HG03521 (cell line): Measurements from ENCODE around the gene MUC3A.
"Not testable (repeated sequence)": the region's sequence is repeated elsewhere in the genome, so short reads cannot be mapped to it uniquely, and the experiment has no call there.

Experiments used
- ATAC-seq: cut with Tn5 transposase; IDR thresholded peaks from one replicate; pipeline ENCODE4 v1.9.1; 2021; ENCODE audit warnings: mild to moderate bottlenecking, moderate library complexity; ENCODE audit not compliant: unreplicated experiment

The MUC3A gene, protein sequence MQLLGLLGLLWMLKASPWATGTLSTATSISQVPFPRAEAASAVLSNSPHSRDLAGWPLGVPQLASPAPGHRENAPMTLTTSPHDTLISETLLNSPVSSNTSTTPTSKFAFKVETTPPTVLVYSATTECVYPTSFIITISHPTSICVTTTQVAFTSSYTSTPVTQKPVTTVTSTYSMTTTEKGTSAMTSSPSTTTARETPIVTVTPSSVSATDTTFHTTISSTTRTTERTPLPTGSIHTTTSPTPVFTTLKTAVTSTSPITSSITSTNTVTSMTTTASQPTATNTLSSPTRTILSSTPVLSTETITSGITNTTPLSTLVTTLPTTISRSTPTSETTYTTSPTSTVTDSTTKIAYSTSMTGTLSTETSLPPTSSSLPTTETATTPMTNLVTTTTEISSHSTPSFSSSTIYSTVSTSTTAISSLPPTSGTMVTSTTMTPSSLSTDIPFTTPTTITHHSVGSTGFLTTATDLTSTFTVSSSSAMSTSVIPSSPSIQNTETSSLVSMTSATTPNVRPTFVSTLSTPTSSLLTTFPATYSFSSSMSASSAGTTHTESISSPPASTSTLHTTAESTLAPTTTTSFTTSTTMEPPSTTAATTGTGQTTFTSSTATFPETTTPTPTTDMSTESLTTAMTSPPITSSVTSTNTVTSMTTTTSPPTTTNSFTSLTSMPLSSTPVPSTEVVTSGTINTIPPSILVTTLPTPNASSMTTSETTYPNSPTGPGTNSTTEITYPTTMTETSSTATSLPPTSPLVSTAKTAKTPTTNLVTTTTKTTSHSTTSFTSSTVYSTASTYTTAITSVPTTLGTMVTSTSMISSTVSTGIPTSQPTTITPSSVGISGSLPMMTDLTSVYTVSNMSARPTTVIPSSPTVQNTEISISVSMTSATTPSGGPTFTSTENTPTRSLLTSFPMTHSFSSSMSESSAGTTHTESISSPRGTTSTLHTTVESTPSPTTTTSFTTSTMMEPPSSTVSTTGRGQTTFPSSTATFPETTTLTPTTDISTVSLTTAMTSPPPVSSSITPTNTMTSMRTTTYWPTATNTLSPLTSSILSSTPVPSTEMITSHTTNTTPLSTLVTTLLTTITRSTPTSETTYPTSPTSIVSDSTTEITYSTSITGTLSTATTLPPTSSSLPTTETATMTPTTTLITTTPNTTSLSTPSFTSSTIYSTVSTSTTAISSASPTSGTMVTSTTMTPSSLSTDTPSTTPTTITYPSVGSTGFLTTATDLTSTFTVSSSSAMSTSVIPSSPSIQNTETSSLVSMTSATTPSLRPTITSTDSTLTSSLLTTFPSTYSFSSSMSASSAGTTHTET (N-terminal part only)

DNA sequence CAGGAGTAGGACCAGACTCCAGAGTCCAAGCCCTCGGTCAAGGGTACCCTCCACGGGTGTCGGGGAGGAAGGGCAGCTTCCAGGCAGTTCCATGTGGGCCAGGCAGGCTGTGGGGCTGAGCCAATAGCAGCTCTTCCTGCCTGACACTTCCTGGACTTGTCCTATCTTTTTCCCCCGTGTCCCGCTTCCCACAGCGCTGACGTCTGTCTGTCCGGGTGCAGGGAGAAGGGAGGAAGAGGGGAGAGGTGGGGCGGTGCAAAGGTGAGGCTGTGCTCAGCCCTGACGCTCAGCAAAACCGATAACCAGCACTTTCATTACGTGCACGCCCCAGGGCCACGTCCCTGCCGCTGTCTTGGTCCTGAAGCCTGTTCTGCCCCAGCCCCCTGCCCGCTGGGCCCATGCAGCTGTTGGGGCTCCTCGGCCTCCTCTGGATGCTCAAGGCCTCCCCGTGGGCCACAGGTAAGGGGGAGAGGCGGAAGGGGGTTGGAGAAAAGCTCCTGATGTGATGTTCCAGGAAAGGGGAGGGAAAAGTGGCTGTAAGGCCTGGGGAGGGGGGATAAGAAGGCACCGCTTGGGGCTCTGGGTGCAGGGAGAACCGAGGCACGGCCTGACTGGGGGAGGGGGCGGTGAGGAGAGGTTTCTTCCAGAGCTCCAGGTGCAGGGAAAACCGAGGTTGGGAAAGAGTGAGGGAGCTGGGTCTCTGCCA lies at the start of gene MUC3A:
Gene MUC3A (plus strand): TSS at position 308 of the 706 bp plus-strand sequence. CDS start 91 bp downstream, at position 399.
- ATAC-seq, result no peak

DNA sequence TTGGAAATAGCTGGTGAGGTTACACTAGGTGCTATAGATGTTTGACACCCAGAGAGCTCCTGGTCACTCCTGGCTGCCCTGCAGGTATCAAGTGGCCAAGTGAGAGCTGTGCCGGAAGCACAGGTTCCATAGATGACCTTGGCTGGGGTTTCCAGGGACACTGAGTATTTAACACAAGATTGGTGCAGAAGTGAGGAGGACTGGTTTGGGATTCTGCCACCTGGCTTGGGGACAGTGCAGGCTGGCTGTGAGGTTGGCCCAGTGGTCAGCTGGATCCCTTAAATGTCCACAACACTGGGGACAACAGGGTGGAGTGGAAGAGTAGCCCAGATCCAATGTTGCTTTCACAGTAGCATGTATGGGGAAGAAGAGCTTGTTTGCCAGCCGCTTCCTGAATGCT lies 48.4 kb upstream of the MUC3A start:
- no peak for ATAC-seq

DNA sequence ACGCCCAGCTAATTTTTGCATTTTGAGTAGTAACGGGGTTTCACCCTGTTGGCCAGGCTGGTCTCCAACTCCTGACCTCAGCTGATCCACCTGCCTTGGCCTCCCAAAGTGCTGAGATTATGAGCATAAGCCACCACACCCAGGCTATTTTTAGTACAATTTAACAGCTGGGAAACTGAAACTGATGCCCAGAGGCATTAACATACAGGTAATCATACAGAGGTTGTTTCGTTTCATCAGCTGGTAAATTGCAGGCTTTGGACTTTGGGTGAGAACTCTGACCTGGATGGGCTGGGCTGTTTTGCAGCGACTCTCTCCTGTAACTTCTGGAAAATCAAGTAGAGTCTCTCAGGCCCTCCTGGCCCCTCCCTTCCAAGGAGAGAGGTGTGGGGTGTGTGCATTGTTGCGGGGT lies 47.4 kb upstream of the MUC3A start:
- no peak for ATAC-seq

DNA sequence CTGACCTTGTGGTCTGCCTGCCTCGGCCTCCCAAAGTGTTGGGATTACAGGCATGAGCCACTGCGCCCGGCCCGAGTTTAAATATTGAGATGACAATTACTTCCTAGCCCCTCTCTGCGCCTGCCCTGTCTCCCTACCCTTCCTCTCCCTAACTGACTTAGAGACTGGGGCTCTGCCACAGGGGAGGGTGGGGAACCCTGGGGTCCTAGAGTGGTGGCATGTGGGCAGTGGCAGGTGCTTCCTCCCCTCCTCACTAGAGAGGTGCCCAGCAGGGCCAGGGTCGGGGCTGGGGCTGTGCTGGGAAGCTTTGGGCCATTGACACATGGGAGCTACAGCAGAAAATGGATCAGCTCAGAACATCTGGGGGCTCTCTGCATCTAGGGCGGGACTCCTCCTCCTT lies 46.7 kb upstream of the MUC3A start:
- ATAC-seq, result no peak

DNA sequence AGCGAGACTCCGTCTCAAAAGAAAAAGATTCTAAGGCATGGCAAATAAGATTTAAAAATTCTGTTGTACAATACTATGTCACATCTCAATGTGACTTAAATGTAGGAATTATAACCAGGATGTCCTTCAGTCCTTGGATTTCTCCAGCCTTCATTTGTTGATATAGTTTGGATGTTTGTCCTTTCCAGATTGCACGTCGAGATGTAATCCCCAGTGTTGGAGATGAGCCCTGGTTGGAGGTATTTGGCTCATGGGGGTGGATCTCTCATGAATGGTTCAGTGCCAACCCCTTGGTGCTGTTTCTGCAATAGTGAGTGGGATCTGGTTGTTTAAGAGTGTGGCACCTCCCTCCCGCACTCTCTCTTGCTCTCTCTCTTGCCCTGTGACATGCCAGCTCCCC lies 40.8 kb upstream of the MUC3A start:
- no peak for ATAC-seq

DNA sequence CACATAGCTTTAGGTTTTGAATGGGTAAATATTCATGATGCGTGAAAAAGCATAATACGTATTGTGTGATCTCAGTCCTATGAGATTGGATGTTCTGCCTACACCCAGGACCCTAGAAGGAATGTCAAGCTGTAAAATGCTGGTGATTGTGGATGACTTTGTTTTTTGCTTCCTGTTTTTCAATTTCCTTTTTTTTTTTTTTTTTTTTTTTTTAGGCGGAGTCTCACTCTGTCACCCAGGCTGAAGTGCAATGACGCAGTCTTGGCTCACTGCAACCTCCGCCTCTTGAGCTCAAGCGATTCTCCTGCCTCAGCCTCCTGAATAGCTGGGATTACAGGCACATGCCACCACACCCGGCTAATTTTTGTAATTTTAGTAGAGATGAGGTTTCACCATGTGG lies 38.9 kb upstream of the MUC3A start:
- not testable (repeated sequence) for ATAC-seq

DNA sequence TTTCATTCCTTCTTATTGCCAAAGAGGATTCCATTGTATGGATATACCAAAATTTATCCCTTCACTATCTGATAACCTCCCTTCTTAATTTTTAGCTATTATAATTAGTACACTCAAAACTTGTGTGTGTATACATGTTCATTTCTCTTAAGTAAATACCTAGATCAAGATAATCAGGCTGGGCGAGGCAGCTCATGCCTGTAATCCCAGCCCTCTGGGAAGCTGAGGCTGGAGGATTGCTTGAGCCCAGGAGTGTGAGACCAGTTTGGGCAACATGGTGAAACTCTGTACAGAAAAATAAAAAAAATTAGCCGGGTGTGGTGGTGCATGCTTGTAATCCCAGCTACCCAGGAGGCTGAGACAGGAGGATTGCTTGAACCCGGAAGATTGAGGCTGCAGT lies 37.9 kb upstream of the MUC3A start:
- ATAC-seq, result no peak

DNA sequence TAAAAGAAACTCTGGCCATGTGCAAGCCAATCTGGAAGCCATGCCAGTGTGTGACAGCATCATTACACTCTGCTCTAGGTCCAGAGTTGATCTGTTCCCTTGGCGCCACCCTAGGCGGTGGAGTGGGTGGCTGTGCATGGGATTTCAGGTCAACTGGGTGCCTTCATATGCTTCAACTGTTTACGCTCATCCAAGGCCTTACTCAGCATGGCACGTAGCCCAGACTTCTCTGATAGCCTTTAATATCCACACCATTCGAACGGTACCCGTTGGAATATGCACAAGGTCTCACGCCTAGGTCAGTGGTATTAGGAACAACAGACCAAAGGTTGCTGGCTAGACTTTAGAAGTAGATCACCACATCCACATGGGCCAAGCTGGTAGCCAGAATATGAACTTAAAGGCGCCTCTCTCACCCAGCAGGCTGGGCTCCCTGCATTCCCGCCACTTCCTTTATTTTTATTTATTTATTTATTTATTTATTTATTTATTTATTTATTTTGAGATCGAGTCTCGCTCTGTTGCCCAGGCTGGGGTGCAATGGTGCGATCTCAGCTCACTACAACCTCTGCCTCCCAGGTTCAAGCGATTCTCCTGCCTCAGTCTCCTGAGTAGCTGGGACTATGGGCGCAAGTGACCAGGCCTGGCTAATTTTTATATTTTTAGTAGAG lies 35.0 kb upstream of the MUC3A start:
- no peak for ATAC-seq

DNA sequence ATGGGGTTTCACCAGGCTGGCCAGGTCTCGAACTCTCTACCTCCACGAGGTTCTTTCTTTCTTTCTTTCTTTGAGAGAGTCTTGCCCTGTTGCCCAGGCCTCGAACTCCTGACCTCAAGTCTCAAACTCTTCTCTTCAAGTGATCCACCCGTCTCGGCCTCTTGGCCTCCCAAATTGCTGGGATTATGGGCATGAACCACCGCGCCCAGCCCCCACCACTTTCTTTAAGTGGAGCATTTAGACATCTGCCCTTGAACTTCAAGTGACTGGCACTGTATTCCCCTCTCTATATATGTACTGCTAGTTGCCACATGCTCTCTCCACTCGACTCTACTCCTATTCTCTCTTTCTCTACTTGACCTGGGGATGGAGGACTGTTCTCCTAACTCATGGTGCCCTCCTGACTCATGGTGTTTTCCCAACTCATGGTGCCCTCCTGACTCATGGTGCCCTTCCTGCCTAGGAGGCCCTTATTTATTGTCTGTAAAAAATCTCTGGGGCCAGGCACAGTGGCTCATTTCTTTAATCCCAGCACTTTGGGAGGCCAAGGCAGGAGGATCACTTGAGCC lies 34.4 kb upstream of the MUC3A start:
- no peak for ATAC-seq

DNA sequence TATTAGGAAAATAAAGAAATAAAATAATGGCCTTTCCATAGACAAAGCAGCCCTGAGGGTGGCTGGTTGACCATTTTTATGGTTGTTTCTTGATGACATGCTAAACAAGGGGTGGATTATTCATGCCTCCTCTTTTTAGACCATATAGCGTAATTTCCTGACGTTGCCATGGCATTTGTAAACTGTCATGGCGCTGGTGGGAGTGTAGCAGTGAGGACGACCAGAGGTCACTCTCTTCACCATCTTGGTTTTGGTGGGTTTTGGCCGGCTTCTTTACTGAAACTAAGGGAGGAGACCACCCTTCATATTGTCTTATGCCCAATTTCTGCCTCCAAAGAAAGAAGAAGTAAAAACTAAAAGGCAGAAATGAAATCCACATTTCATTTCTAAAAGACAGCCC lies 30.0 kb upstream of the MUC3A start:
- not testable (repeated sequence) for ATAC-seq

DNA sequence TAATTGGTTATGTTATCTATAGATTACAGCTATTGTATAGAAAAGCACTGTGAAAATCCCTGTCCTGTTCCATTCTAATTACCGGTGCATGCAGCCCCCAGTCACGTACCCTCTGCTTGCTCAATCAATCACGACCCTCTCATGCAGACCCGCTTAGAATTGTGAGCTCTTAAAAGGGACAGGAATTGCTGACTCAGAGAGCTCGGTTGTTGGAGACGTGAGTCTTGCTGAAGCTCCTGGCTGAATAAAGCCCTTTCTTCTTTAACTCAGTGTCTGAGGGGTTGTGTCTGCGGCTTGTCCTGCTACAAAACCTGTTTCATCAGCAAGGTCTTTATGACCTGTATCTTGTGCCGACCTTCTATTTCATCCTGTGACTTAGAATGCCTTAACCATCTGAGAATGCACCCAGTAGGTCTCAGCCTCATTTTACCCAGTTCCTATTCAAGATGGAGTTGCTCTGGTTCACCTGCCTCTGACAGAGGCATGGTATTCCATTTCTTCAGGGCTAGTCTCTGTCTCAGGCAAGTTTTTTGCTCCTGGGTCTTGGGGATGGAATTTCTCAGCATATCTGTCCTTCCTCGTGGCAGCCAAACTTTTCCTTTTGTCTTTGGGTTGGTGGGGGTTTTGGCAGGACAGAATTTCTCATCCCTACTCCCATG lies 29.4 kb upstream of the MUC3A start:
- ATAC-seq, result not testable (repeated sequence)

DNA sequence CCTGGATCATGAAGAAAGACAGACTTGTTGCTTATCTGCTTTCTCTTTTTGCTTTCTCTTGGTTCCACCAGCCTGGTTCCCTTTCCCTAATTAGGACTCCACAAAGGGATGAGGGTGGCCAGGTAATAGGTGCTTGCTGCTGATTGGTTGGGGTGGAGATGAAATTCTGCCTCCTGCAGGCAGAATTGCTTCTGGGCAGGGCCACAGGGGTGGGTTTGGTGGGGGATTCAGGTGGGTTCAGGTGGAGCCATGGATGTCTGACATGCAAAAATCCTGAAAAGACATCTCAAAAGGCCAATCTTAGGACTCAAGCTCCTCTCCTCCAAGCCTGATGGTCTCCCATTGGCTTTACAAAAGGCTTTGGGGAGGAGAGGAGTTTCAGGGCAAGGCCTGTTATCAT lies 28.3 kb upstream of the MUC3A start:
- ATAC-seq, result no peak

DNA sequence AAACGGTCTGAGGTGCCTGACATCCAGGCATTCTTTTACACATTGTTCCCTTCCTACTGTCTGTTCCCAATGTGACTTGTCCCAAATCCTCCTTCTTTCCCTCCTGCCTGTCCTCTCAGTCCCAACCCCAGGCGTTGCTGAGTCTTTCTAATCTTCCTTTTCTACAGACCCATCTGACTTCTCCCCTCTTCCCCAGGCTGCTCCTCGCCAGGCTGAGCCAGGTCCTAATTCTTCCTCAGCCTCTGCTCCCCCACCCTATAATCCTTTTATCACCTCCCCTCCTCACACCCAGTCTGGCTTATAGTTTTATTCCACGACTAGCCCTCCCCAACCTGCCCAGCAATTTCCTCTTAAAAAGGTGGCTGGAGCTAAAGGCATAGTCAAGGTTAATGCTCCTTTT lies 25.7 kb upstream of the MUC3A start:
- not testable (repeated sequence) for ATAC-seq

DNA sequence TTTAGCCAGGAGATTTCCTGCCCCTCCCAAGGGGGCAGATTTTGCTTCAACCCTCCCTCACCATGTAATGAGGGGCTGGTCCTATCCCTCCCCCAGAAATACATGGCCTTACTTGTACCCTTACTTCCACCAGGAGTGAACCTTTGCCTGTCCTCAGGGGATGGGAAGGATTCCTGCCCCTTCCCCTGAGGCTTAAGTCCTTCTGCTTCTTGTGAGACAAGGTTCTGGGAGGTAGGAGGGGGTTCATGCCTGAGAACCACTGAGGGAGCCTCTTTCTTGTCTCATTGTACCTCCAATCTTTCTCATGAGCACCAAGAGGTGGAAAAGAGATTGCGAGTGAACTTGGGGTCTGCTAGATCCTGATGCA lies 19.5 kb upstream of the MUC3A start:
- no peak for ATAC-seq

DNA sequence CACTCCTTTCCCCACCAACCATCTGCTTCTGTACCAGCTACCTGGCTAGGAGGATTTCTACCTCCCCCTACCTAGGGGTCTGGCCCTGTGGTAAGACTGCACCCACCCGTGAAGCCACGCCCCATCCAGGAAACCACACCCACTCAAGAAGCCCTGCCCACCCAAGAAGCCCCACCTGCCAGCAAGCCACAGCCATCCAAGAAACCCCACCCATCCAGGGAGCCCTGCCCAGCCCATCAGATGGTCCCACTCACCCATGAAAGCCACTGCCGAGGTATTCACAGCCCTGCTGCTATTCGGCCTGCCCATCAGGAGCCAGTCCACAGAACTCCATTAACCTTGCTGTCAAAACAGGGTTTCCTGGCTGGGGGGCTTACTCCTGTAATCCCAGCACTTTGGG lies 15.6 kb upstream of the MUC3A start:
- ATAC-seq, result no peak

DNA sequence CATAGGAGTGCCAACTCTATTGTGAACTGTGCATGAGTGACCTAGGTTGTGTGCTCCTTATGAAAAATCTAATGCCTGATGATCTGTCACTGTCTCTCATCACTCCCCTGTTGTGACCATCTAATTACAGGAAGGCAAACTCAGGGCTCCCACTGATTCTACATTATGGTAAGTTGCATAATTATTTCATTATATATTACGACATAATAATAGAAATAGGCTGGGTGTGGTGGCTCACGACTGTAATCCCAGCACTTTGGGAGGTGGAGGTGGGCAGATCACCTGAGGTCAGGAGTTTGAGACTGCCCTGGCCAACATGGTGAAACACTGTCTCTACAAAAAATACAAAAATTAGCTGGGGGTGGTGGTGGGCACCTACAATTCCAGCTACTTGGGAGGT lies 14.0 kb upstream of the MUC3A start:
- ATAC-seq, result not testable (repeated sequence)

DNA sequence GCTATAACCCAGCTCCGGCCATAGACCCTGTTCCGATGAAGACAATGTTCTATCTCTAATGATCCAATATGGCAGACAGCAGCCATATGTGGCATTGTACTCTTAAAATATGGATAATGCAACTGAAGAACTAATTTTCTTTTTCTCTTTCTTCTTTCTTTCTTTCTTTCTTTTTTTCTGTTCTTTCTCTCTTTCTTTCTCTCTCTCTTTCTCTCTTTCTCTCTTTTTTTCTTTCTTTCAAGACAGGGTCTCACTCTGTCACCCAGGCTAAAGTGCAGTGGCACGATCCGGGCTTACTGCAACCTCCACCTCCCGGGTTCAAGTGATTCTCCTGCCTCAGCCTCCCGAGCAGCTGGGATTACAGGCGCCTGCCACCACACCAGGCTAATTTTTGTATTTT lies 13.2 kb upstream of the MUC3A start:
- ATAC-seq, result not testable (repeated sequence)

DNA sequence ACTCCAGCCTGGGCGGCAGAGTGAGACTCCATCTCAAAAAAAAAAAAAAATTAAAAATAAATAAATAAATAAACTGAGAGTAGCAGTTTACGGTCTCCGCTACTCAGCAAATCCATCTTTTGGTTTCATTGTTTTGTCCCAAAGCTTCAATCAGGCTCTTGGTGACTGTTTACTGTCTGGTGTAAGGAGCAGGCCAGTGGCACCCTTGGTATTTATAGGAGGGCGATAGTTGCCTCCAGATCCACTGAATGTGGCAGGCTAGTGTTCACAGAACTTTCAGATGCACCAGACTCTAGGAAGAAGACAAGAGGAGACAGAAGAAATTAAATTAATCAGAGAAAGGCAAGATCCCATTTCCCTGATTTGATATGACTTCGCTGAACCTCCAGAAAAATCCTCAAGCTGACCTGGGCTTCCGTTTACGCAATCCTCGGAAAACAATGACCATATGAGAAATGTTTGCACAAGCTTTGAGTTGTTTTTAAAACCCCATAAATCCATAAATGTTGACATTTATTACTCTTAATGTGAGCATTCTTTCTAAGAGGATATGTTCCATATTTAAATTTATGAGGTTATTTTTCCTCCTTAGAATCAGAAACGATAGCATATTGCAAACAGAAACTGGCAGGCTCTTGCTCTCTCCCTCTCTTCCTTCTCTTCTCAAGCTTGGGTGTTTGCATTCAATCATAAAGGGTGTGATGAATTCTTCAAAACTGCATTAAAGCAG lies 7.1 kb upstream of the MUC3A start:
- no peak for ATAC-seq
